Sigmoid colon (tissue), 4 donors: ENCODE results near the gene OR10D3.

ENCODE experiments used
- CTCF ChIP-seq, 4 experiments: fragments of 450-650 bp in 3 of 4; fragments of 200-600 bp in 1 of 4; IDR thresholded peaks; one replicate each; pipeline ENCODE4 v1.5.1; 2016 to 2019; ENCODE audit warnings: antibody characterized with exemption in 4 of 4, mild to moderate bottlenecking in 3 of 4, moderate library complexity in 2 of 4
- POLR2A ChIP-seq, 2 donors: fragments of 450-650 bp; IDR thresholded peaks; one replicate each; pipeline ENCODE4 v1.6.1; 2016; ENCODE audit warnings: antibody characterized with exemption in 2 of 2, mild to moderate bottlenecking in 2 of 2, moderate library complexity in 2 of 2
- POLR2AphosphoS5 ChIP-seq, 4 donors: sonication (generic); formaldehyde crosslinking; IDR thresholded peaks; one replicate each; pipeline ENCODE4 v1.6.1; 2017; ENCODE audit warnings: antibody characterized with exemption in 4 of 4

GRCh38 chr11:124193221-124194010 is 10.3 kb downstream of the OR10D3 start:
- no peak for TF ChIP-seq POLR2AphosphoS5 (IDR thresholded peaks at IDR 0.05)
- TF ChIP-seq CTCF (IDR thresholded peaks at IDR 0.05): no peak
- no peak for TF ChIP-seq POLR2A (IDR thresholded peaks at IDR 0.05)
